ENCODE results near the gene PTPRH.
"Not testable (repeated sequence)": the region's sequence is repeated elsewhere in the genome, so short reads cannot be mapped to it uniquely, and the experiment has no call there.

Gene PTPRH

DNA sequence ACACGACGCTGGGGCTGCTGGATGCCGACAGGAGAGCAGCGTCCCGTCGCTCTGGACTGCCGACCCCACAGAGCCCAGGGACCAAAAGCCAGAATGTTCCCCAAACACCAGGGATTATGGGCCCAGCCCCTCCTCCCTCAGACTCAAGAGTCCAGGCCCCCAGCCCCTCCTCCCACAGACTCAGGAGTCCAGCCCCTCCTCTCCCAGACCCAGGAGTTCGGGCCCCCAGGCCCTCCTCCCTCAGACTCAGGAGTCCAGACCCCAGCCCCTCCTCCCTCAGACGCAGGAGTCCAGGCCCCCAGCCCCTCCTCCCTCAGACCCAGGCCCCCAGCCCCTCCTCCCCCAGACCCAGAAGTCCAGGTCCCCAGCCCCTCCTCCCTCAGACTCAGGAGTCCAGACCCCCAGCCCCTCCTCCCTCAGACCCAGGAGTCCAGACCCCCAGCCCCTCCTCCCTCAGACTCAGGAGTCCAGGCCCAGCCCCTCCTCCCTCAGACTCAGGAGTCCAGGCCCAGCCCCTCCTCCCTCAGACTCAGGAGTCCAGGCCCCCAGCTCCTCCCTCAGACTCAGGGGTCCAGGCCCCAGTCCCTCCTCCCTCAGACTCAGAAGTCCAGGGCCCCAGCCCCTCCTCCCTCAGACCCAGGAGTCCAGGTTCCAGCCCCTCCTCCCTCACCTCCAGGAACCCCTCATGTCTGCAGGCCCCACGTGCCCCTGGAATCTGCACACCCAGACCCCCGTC, 15.5 kb upstream of the PTPRH start:
- not testable (repeated sequence) for DNase-seq (ENCODE audit: low read depth)

DNA sequence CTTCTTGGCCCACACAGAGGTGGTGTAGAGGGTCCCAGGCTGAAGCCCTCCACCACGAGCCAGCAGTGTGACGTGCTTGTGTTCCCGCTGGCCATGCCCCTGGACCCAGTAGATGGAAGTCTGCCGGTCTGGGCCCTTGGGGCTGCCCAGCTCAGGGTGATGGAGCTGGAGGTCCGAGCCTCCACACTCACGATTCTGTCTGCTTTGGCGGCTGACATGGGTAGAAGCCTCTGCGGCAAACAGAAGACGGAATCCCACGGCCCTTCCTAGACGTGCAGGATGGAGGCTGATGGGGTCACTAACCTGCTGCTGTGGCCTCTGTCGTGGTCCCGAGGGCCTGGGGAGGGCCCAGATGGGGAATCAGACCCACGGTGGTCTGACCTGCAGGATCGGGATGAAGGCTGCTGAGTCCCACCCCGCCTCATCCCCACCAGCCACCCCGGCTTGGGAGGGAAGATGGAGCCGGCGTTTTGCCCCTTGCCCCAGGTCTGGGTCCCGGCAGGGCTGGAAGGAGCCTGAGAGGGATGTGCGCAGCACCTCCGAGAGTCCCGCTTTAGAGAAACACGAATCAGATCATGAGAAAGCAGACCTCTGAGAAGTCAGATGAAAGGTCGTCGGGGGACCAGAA, 14.9 kb upstream of the PTPRH start:
- no peak for DNase-seq (ENCODE audit: low read depth)

DNA sequence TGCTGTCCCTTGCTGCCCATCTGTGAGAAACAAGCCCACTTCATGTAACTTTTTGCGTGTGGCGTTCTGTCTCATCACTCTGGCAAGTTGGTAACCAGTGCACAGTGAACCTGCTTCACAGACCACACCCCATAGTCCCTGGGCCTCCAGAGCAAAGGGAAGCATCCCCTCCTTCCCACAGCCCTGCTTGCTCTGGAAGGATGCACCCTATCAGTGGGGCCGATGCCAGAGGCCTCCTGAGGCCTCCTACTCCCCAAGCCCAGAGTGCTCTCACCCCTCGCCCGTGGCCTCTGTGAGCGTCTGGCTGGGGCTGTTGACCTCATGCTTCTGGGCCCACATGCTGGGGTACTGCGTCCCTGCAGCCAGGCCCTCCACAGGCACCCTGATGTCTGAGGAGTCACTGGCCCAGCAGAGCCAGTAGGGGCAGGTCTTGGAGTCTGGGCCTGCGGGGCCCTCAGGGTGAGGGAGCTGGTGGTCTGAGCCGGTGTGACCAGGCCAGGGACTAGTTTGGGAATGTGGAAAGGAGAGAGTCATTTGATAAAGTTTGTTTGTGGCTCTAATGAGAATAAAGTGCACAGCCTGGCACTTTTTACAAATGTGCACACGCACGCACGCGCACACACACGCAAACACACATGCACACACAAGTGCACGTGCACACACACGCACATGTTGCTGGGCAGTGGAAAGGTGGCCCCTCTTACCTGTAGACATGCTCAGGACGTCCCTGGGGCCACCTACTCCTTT, 14.2 kb upstream of the PTPRH start:
- DNase-seq (ENCODE audit: low read depth), result no peak

DNA sequence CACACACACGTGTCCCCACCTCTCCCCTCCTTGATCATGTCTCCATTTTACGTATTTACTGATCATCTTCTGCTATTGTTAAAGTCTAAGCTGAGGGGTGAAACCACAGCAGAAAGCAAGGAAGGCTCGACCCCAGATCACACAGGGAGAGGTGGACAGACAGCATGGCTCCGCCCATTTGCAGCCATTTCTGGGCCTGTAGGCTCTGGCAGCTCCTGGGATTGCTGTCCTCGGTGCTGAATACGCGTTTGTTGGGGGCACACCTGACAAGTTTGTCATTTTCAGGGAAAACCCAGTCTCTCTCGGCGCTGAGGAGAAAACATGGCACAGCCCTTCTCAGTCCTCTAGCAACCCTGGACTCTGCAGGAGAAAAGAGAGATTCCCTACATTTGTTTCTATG, 11.2 kb upstream of the PTPRH start:
- DNase-seq (ENCODE audit: low read depth), result no peak

DNA sequence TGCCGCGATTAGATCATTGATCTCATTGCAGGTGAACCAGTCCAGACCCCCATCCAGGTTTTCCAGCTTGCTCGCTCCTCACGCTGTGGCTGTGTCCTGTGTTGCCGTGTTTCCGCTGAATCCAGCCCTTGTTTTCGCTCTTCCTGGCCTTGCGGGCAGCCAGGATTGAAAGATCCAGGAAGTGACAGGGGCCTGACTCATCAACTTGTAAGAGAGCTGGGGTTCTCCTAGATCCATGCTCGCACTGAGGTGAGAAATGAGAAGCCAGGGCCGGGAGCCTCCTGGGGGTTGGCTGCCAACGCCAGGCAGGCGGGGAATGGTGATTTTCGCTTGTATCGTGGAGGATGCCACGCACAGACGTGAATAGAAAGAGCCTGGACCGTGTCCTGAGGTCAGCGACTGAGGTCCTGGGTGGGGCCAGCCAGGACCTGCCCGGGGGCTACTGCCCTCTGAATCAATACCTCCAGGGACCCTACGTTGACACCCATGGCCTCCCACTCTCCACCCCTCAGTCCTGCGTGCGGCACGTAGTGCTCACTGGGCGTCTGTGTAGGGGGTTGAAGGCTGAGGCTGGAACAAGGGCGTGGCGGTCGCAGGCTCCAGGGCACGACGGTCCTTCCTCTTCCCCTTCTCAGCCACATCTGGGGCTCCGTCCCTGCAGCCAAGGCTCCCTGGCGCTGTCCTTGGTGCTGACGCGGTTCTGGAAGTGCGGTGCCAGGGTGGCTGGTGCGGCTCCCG, 7.3 kb upstream of the PTPRH start:
- peak; percentile 99 for DNase-seq (ENCODE audit: low read depth)

DNA sequence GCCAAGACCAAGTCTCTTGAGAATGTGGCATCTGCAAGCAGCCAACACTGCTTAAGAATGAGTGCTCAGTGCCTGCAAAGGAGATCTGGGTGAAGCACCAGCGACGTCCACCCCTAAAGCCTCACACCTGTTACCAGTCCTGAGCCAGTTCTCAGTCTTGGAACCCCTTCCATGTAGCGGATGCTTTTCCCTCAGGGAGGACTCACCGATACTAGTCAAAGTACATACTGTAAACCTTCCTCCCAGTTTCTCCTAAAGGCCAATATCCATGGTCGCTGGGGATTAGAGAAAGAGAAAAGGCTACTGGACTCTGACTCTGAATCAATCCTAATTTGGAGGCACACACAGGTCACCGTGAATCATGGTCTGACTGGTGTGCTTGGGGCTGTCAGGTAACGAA, 4.2 kb upstream of the PTPRH start:
- no peak for DNase-seq (ENCODE audit: low read depth)

DNA sequence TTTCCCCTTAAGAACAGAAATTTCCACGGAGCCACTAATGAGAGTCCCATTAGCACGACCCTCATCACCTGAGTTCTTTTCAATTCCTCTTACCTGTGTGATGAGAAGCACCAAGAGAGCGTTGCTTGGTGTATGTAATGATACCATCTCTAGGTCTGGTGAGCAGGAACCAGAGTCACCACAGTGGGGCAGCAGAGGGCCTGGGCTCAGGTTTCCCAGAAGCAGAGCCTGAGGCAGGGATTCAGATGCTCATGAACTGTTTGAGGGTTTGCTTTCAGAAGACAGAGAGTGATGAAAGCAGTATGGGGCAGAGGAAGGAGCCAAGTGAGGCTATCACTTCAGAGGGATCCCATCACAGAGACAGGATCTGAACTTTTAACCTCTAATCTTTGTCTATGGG, 3.1 kb upstream of the PTPRH start:
- DNase-seq (ENCODE audit: low read depth), result no peak

DNA sequence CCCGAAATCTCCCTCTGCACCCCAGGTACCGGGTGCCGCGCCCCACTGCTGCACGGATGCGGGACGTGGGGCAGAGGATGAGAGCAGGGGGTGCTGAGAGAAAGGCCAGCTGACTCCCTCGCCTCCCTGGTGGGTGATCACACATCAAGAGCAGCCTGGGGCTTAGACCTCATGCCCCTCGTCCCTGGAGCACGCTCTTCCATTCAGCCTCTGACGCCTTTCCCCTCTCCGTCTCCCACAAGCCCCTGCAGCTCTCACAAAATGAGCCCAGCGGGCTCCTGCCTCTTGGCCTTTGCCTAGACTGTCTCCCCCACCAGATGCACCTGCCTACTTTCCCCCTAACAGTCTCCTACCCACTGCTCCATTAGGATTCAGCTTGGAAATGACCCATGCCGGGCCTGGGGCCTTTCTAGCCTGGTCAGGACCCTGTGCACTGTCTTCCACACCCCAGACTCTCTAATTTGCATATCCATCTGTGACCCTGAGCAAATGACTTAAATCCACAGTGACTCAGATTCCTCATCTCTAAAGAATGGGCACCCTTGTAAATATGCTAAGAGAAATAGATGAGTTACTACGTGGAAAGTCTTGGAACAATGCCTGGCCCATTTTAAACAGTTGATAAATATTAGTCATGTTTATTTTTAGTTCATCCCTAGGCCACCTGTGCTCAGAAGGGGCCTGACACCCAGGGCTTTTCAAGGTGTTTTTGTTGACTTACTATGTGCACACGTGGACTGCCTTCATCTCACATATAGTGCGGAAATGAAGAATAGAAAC, 582 bp upstream of the PTPRH start:
- peak; percentile 93 for DNase-seq (ENCODE audit: low read depth)

DNA sequence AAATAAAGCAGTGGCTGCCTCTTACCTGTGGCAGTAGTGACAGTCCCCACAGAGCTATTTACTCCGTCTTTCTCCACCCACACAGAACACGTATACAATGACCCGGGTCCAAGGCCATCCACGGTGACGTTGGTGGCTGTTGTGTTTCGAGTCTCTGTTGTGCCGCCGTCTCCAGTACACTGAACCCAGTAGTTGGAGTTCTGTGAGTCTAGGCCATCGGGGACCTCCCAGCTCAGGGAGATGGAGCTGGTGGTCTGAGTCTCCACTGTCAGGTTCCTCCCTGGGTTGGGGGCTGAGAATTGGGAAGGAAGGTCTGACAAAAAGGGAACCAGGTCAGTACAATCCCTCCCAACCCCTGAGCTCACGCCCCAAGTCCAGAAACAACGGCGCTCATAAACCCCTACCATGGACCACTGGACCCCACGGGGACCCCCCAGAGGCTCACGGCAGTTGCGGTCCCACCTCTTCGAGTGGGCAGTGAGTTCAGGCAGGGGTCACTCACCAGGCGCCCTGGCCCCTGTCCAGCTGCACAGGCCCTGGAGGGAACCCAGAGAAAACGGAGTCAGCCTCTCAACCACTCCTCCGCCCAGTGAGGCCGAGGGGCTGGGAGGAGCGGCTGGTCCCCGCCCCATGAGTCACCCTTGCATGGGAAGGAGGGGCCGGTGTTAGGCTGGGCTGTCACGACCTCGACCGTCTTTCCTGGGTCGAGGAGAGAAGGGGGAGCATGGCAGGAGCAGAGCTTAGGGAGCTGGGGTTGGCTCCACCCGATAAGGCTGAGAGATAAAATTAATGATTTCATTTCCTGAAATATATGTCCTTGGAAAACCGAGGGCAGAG, 2.4 kb downstream of the PTPRH start:
- DNase-seq (ENCODE audit: low read depth), result peak; percentile 98

DNA sequence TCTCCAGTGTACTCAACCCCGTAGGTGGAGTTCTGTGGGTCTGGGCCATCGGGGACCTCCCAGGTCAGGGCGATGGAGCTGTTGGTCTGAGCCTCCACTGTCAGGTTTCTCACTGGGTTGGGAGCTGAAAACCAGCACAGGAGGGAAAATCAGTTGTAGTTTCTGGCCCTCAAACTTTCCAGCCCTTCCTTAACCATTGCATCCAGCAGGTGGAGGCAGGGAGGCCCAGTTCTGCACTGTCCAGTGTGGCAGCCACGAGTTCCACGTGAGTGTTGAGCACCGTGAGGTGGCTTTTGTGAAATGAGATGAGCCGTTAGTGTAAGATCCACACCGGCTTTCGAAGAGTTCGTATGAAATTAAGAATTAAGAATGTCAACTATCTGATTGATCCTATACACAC, 7.1 kb downstream of the PTPRH start:
- not testable (repeated sequence) for DNase-seq (ENCODE audit: low read depth)

DNA sequence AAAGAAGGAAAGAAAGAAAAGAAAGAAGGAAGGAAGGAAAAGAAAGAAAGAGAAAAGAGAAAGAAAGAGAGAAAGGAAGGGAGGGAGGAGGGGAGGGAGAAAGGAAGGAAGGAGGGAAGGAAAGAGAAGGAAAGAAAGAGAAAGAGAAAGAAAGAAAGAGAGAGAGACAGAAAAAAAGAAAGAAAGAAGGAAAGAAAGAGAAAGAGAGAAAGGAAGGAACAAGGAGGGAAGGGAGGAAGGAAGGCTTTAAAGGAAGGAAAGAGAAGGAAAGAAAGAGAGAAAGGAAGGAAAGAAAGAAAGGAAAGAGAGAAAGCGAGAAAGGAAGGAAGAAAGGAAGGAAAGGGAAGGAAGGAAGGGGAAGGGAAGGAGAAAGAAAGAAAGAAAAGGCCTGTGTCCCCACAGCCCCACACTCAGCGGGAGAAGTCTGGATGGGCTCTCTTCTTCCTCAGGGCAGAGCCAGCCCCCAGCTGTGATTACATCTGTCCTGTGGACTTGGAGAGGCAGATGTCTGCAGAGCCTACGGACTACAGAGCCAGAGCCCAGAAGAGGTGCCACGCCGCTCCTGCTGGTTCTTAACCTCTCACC, 9.6 kb downstream of the PTPRH start:
- DNase-seq (ENCODE audit: low read depth), result no peak

DNA sequence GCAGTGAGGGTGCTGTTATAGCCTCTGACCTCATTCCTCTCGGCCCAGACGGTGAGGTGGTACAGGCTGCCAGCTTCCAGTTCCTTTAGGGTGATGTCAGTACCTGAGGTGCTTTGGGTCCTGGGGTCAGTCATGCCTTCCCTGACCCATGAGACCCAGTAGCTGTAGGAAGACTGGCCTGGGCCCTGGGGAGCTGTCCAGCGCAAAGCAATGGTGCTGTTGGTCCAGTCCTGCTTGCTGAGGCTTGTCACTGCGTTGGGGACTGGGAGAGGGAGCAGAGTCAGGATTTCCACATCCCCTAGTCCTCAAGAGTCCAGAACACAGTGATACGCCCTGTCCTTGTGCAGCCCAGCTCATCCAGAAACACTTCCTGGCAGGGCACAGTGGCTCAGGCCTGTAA, 10.7 kb downstream of the PTPRH start:
- no peak for DNase-seq (ENCODE audit: low read depth)

DNA sequence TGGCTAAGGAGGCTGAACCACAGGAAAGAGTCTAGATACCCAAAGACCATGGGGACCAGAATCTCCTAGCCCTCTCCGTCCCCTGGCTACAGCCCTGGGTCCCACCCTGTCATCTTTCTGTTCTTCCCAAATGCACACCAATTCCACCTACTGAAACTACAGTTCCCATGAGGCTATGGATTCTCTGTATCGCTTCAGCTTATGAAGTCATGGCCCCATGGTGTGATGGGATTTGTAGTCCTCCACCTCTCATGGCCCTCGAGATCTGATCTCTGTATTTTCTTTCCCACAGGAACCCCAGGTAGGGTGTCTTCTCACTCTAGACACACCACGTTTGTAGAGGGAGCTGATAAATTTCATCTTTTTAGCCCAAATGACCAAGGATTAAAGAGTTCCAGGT, 11.8 kb downstream of the PTPRH start:
- no peak for DNase-seq (ENCODE audit: low read depth)

DNA sequence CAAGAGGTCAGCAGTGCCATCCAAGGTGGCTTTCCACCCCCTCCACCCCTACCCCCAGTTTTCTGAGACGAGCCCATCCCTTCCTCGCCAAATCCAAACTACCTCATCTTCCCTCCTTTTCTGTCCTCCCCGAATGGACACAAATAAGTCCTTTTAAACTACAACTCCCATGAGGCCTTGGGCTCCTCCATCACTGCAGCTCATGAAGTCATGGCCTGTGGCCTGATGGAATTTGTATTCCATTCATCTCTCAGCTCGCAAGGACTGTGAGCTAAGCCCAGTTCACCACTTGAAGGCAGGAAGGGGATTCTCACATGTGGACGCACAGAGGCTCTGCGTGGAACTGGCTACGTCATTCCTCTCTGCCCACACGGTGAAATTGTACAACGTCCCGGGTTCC, 12.5 kb downstream of the PTPRH start:
- DNase-seq (ENCODE audit: low read depth), result no peak

DNA sequence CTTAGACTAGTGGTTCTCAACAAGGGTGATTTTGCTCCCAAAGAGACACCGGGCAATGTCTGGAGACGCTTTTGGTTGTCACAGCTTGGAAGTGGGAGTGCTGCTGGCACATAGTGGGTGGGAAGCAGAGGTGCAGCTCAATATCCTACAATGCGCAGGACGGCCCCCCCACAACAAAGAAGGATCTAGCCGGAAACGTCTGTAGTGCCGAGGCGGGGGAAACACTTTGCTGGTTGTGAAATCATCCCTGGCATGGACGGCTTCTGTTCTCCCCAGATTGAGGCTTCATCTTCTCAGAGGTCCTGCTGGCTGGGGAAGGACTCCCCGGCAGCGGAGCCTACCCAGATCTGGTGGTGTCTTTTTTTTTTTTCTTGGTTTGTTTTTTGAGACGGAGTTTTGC, 15.8 kb downstream of the PTPRH start:
- DNase-seq (ENCODE audit: low read depth), result no peak

DNA sequence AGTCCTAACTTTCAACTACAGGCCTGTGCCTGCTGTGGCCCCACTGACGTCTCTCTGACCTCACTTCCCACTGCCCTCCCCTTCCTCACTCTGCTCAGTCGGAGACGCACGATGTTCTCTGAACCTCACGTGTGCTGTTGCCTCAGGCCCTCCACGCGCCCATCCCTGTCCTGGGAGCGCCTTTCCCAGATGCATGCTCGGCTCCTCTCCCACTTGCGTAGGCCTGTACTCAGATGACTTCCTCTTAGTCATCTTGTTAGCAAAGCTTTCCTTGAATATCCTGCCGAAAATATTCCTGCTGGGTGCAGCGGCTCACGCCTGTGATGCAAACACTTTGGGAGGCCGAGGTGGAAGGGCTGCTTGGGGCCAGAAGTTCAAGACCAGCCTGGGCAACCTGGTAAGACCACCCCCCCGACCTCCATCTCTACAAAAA, 19.9 kb downstream of the PTPRH start:
- DNase-seq (ENCODE audit: low read depth), result peak; percentile 99

DNA sequence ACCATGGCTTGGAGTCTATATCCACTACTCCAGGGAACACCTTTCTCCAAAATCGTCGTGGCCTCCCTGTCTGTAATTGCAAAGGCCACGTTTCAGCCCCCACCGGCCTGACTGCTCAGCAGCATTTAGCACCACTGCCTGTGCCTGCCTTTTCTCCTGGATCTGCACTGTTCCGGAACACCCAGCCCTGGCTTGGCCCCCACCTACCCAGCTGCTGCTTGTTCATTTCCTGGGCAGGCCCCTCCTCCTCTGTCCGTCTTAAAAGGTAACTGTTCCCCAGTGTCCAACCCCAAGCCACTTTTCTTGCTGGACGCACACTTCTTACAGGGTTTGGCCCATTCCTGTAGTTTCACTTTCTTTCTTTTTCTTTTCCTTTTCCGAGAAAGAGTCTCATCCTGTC, 20.7 kb downstream of the PTPRH start:
- DNase-seq (ENCODE audit: low read depth), result no peak

DNA sequence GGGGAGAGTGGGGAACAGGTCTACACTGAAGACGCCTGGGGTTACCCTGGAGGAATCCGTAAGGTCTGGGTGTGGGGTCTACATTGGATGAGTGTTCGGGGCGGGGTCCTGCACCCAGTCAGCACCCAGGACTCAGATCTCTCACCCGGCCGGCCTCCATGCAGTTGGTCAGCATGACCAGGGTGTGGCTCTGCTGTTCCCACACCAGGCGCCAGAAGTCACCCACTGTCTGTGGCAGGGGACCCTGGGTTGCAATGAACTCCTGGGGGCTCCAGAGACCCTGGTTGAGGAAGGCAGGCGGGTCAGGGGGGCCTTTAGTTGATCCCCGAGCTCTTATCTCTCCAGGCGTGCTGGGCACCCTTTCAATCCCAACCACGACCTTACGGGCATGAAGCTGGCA, 23.2 kb downstream of the PTPRH start:
- no peak for DNase-seq (ENCODE audit: low read depth)

DNA sequence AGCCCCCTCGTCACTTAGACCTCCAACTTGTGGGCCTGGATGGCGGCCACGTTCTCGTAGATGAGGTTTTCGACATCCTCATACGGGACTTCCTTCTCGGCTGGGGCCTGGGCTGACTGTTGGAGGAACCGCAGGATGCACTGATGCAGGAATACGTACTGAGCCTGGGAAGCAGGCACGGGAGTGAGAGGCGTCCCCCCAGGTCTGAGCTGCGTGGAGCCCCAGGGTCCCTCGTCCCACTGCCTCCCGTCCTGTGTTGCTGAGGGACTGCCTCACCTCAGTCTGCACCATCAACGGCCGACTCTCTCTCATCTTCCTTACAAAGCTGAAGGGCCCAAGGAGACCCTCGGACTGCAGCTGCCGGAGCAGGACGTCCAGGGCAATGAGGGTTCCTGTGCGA, 27.6 kb downstream of the PTPRH start:
- no peak for DNase-seq (ENCODE audit: low read depth)
